Measurements from ENCODE around the gene CORIN. TPM values are rescaled to one million over a fixed set of nuclear protein-coding genes. Genes with fewer than 3 reads are reported as not detected.

CORIN gene
- total and polyA plus RNA-seq, 7 donors: under 0.01 to 2.5 (median 0.34) TPM

GRCh38 chr4:47788126-47788525 lies 49.7 kb downstream of the CORIN start:
- H3K4me1 ChIP-seq: no peaks in the 10 kb centered on the region
- no peak overlapping the region for H3K4me3 ChIP-seq
- no peak overlapping the region for H3K27ac ChIP-seq
- H3K9me3 ChIP-seq: no peaks in the 10 kb centered on the region
- intact Hi-C loops (cut with DNase I): no loop called here
- TF ChIP-seq CTCF (IDR thresholded peaks at IDR 0.05): no peak
- TF ChIP-seq POLR2A (IDR thresholded peaks at IDR 0.05): no peak
- TF ChIP-seq POLR2AphosphoS5 (IDR thresholded peaks at IDR 0.05): no peak
- TF ChIP-seq EP300 (IDR thresholded peaks at IDR 0.05): no peak
- no peaks in the 10 kb centered on the region for H3K36me3 ChIP-seq
- no peaks in the 10 kb centered on the region for H3K27me3 ChIP-seq
- WGBS, 2 donors: 79% methylated on average over 2 of the region's 2 CpGs
- DNase-seq: no peak

- no peak for DNase-seq
- Histone ChIP-seq H3K4me1 (no peaks in the 10 kb centered on the region), H3K27me3 (no peaks in the 10 kb centered on the region), H3K9me3 (no peaks in the 10 kb centered on the region), H3K36me3 (no peaks in the 10 kb centered on the region), H3K27ac (no peak overlapping the region), H3K4me3 (no peak overlapping the region)
- intact Hi-C loops (cut with DNase I): no loop called here
- WGBS, 2 donors: 43 to 64% methylated on average over 4 of the region's 4 CpGs
- TF ChIP-seq CTCF (IDR thresholded peaks at IDR 0.05) (no peak), POLR2AphosphoS5 (IDR thresholded peaks at IDR 0.05) (no peak), EP300 (IDR thresholded peaks at IDR 0.05) (no peak), POLR2A (IDR thresholded peaks at IDR 0.05) (no peak)
These were observed 50.9 kb downstream of the CORIN start for GRCh38 chr4:47786958-47787370.

GRCh38 chr4:47785153-47785552 lies 52.7 kb downstream of the CORIN start:
- no peaks in the 10 kb centered on the region for H3K27me3 ChIP-seq
- no peak overlapping the region for H3K4me3 ChIP-seq
- no peak for TF ChIP-seq CTCF (IDR thresholded peaks at IDR 0.05)
- no peaks in the 10 kb centered on the region for H3K4me1 ChIP-seq
- no peaks in the 10 kb centered on the region for H3K36me3 ChIP-seq
- WGBS, 2 donors: 45 to 75% methylated on average over 3 of the region's 3 CpGs
- no peaks in the 10 kb centered on the region for H3K9me3 ChIP-seq
- no peak overlapping the region for H3K27ac ChIP-seq
- intact Hi-C loops (cut with DNase I): no loop called here
- no peak for DNase-seq

GRCh38 chr4:47784222-47784621 lies 53.6 kb downstream of the CORIN start:
- no peak overlapping the region for H3K4me3 ChIP-seq
- H3K27me3 ChIP-seq: no peaks in the 10 kb centered on the region
- intact Hi-C loops (cut with DNase I): no loop called here
- TF ChIP-seq POLR2AphosphoS5 (IDR thresholded peaks at IDR 0.05) (no peak), EP300 (IDR thresholded peaks at IDR 0.05) (no peak), POLR2A (IDR thresholded peaks at IDR 0.05) (no peak), CTCF (IDR thresholded peaks at IDR 0.05) (no peak)
- no peaks in the 10 kb centered on the region for H3K9me3 ChIP-seq
- no peak overlapping the region for H3K27ac ChIP-seq
- no peaks in the 10 kb centered on the region for H3K4me1 ChIP-seq
- DNase-seq: no peak
- no peaks in the 10 kb centered on the region for H3K36me3 ChIP-seq

- TF ChIP-seq CTCF (IDR thresholded peaks at IDR 0.05) (no peak), EP300 (IDR thresholded peaks at IDR 0.05) (no peak)
- H3K27ac ChIP-seq: no peak overlapping the region
- DNase-seq: no peak
- H3K4me1 ChIP-seq: no peaks in the 10 kb centered on the region
- no peak overlapping the region for H3K4me3 ChIP-seq
- intact Hi-C loops (cut with DNase I): no loop called here
- no peaks in the 10 kb centered on the region for H3K27me3 ChIP-seq
- H3K9me3 ChIP-seq: no peaks in the 10 kb centered on the region
- 68 to 83% methylated on average over 2 of the region's 2 CpGs for WGBS, 2 donors
- no peaks in the 10 kb centered on the region for H3K36me3 ChIP-seq
These were observed 61.5 kb downstream of the CORIN start for GRCh38 chr4:47776353-47776752.
